Tongue (tissue), 2 donors: ENCODE measurements around the gene USP6NL. TPM values are rescaled to one million over a fixed set of nuclear protein-coding genes. Genes with fewer than 3 reads are reported as not detected.

Experiments
- DNase-seq: peaks from one replicate; pipeline ENCODE4 v3.0.0-alpha.2; 2015
- total RNA-seq: library from RNA; depleted of rRNA; stranded (reverse); fragments of >200 nt; gene quantifications from one replicate; pipeline ENCODE4 v1.2.3, GENCODE V29; 2014

USP6NL gene
- total RNA-seq, 1 donor from 2014 or later = 15.4 TPM

GRCh38 chr10:11551104-11551503, 60.3 kb downstream of the USP6NL start:
- DNase-seq = no peak

DNA sequence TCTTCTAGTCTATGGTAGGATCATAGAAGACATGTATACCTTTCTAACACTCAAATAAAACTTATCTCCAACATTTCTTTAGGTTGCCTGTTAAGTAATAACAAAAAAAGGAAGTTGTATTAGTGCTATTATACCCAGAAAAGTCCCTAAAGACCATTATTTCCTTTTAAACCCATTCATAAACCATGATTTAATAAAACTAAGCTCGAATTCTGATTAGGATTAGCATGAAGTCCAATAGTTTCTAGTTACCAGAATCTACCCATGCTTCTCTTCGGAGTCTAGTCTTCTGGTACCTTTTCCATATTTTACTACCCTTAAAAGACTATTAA, 62.7 kb downstream of the USP6NL start:
- no peak for DNase-seq

DNA sequence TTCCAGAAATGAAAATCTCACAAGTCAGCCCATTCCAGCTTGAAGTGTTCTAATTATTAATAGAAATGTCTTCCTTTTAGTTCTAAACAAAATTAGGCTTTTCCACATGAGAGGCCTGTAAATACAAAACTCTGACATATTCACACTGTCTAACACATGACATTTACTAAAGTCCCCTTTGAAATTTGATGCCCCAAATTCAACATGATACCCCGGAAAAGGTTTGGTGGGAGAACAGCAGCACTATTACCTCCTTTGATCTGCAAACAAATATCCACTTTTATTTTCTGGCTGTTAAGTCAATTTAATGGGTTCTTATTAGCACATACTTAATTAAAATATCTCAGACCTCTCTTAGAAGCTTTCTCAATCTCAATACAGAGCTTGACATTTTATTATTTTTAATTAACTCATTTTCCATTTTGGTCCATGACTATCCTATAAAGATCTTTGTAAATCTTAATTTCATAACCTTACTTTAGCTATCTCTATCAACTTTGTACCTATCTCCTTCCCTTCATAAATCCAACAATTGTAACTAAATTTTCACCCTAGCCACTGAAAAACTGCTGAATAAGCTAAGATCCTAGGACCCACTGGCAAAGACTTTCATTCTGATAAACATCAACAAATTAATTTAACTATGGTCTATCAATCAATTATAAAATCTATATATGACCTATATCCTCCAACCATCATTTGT, 63.2 kb downstream of the USP6NL start:
- DNase-seq = no peak

DNA sequence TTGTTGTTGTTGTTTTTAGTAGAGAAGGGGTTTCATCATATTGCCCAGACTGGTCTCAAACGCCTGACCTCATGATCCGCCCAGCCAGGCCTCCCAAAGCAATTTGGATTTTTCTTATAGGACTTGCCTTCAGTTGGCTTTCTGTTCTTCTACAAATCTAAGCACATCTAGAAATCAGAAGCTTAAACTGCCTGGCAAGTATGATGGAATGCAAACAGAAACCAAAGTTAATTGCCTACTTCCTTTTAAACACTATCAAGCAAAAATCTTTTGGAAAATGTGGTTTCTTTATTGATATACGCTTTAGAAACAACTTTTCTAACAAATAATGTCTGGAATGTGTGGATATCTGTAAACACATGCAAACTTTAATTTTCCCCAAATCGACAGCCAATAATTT, 64.9 kb downstream of the USP6NL start:
- no peak for DNase-seq

GRCh38 chr10:11541296-11541695, 70.2 kb downstream of the USP6NL start:
- no peak for DNase-seq

DNA sequence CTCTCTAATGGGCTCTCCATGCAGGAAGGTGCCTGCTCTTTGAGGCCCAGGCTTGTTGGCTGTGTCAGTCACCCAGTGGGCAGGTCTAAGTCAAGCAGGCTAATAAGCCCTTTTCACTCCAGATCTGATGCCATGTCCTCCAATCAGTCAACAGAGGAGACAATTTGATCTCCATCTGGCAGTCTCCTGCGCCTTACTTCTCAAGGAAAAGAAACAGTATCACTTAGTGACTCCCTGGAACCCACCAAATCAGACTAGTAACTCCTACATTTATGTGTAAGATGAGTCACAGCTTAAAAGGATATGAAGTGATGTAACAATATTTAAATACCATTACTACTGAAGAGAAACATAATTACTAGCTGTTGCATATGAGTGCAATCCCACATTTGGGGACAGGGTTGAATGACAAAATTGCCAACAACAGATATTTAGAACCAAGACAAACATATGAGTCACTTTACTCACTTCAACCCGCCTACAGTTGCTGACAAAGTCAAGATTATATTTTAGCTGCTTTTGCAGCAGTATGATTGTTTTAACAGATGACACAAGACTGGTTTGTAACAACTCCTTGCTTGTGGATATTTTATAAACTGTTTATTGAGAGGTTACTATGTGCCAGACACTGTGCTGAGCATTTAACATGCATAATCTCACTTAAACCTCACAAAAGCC, 72.1 kb downstream of the USP6NL start:
- DNase-seq = no peak

- DNase-seq = no peak
These were observed 72.6 kb downstream of the USP6NL start for GRCh38 chr10:11538834-11539190.

DNA sequence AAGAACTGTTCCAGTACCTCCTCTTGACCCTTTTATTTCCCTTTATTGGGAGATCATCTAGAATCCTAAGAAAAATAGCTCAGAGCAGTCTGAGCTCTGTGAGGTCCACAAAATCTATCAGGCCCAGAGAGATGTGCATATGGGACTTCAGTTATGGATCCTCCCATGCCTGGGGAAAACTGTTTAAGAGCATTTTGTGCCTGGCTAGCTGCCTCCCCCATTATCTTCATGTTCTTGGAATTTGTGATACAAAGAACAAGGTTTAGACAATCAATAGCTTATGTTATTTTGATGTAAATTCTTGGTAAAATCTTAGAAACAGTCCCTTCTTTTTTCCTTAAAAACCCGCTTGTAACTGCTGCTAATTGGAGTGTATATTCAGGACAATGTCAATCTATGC, 75.2 kb downstream of the USP6NL start:
- no peak for DNase-seq

DNA sequence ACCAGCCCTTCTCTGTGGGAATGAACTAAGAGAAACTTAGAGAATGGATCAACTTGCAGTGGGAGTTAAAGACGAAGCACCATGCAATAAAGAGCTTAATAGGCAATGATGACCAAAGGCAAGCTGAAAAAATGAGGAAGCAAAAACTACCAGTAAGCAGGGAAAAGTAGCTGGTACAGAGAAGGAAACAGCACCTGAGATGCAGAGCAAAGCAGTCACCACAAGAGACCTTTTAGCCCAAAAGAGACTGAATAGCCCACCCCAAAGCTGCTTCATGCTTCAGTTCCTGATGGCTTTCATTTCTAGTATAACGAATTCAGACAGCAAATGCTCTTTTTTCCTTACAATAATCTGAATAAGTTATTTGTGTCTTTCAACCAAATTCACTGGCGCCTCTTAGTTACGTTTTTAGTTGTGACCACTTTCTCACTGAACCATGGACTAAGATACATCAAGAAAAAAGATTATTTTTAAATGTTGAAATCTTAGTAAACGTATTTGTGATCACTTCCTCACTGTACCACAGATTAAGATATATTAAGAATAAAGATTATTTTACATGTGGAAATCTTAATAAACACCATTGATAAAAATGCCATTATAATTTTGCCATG, 76.0 kb downstream of the USP6NL start:
- DNase-seq = no peak

- no peak for DNase-seq
These were observed 78.1 kb downstream of the USP6NL start for GRCh38 chr10:11533328-11533781.

- DNase-seq = peak; percentile 35
These were observed 79.1 kb downstream of the USP6NL start for GRCh38 chr10:11532306-11532705.

DNA sequence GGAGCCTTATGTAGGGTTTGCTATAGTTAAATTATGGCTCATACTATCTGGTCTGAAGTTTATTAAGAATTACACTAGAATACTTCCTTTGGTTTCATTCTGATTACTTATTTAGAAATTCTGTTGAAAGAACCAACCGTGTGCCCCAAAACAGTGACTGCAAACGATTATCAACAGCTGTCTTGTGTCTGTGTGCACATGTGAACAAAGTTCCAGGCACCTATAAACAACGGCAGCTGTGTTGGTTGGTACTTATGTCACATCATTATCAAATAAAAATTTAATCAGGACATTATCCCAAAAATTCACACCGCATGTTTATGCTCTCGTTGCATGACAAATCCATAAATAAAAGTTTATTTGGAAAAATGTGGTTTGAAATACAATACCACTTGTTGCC, 80.6 kb downstream of the USP6NL start:
- DNase-seq = no peak

DNA sequence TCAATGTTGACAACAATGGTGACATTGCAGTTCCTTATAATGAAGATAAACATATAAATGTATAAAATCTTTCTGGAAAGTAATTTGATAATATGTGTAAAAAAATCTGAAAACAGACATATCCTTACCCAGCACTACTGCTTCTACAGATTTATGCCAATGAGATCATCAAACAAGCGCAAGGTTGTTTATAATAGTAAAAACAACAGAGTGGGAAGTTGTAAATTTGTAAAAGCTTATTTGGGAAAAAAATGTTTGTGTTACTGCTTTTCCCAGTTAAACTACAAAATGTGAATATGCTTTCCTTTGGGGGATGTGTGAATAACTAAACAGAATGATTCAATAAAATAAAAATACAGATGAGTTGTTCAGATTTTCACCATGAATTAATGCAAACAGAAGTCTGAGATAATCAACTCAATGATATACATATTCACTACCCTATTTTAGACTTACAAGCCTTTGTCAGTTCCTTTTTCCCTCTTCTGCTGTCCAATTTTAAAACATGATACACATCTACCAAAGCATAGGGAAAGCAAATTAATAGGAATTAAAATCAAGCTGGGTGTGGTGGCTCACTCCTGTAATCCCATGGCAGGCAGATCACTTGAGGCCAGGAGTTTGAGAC, 82.1 kb downstream of the USP6NL start:
- no peak for DNase-seq

DNA sequence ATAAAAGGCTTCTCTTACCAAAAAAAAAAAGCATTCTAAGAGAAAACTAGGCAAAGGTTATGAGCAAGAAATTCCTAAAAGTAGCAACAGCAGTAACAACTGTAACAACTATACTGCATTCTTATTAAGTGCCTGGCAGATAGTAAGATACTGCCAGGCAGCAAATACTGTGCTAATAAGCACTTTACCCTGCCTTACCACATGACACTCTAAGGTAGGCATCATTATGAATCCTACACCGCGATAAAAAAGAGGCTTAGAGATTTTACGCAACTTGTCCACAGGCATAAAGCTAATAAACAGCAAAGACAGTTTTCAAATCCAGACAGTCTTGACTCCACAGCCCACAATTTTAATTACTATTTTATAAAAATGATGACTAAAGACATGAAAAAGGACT, 83.2 kb downstream of the USP6NL start:
- no peak for DNase-seq

DNA sequence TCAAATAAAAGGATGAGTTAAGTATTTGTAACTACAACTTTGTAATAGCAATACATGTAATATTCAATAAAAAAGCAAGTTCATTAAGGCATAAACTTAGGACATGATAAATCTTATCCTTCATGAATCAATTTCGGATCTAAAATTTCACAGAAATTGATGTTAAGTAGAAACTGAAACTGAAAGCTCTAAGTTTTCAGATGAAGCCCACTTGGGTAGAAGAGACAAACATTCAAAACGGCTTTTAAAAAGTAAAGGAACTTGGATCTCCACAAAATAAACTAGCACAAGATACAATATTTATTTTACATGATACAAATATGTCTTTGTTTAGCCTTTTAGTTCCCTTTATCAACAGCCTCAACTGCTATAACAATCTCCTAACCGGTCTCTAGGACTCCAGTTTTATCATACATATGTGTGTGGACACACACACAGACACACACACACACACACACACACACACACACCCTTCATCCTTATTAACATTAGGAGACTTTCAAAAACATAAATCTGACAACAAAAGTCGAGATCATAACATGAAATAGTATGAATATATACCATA, 83.7 kb downstream of the USP6NL start:
- DNase-seq = no peak

DNA sequence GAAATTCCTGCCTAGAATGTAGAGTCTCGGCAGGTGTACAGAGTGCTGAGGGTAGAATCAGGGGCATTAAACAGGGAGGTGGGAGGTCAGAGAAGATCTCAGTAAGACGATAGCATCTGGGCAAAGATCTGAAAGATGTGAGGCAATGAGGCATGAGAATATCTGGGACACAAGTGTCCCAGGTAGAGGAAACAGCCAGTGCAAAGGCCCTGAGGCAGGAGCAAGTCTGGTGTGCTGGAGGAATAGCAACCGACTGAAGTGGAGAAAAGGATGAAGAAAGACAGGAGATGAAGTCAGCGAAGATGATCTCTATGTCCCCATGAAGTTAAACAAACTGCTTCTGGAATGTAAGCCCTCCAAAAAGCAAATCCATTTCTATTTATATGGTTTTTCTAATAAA, 84.4 kb downstream of the USP6NL start:
- DNase-seq = no peak

DNA sequence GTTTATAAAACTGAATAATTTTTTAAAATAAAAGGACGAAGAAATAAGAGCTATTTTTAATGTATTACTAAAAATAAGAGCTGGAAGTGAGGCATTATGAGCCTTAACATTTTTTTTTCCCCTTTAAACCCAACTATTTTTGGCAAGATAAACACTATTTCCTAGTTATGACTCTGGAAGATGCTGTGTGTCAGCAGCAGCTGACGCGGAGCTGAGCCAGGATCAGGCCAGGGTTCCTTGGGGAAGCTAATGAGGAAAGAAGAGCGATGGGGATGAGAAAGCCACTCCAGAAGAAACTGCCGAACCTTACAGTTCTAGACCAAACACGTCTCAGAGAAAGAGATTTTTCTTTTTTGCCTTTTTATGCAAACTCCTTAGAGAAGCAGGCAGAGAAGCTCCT, 85.9 kb downstream of the USP6NL start:
- peak; percentile 37 for DNase-seq

DNA sequence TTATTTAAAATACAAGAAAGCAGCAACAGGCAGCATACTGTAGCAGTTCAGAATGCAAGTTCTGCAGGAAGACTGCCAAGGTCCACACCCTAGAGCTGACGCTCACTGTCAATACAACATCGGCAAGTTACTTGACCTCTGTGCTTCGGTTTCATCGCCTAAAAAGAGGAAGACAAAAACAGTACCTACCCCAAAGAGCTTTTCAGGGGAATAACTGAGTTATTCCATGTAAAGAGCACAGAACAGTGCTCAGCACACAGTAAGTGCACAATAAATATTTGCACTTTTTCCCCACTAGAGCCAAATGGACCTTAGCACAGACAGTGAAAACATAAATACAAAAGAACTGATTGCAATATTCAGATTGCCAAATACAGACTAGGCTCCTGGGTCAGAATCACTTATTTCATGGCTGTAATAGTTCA, 88.6 kb downstream of the USP6NL start:
- no peak for DNase-seq

GRCh38 chr10:11521860-11522259, 89.6 kb downstream of the USP6NL start:
- no peak for DNase-seq

DNA sequence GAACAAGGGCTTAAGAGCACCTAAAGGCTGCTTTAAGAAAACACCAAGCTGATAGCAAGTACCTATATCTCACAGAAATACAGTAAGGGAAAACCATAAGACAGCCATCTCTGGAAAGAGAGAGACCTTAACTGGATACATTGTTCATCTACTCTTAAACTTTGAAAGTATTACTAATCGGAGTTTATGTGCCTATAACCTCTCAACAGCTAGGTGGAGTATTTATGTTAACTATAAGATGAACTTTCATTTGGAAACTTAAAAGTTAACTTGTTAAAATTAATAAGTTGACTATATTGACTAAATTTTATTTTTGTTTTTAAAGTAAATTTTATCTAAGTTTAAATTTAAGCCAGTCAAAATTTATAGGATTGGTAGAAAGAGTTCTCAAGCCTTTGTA, 90.6 kb downstream of the USP6NL start:
- DNase-seq = no peak

- DNase-seq = no peak
These were observed 94.3 kb downstream of the USP6NL start for GRCh38 chr10:11517150-11517549.

GRCh38 chr10:11516431-11516746, 95.1 kb downstream of the USP6NL start:
- DNase-seq = no peak
